ENCODE results near the gene YTHDF1. TPM values are rescaled to one million over a fixed set of nuclear protein-coding genes. Genes with fewer than 3 reads are reported as not detected.
A peak's percentile ranks its signal among the peaks of the same experiment; 100 is the strongest.

YTHDF1 gene
- total RNA-seq, 1 experiment from 2014 or later: 36.0 TPM

GRCh38 chr20:63192721-63193120, 23.2 kb downstream of the YTHDF1 start:
- H3K27me3 ChIP-seq (ENCODE audit: control insufficient read depth, insufficient read depth, low read length): no peaks in the 10 kb centered on the region
- DNase-seq: no peak
- no peak overlapping the region for H3K4me3 ChIP-seq (ENCODE audit: insufficient read depth, low read depth, low read length)
- H3K36me3 ChIP-seq (replicated peaks; ENCODE audit: control insufficient read depth, insufficient read depth, low read length): peaks cover 6% of the 10 kb centered on the region; the same call in 1 of the 2 replicates

- Histone ChIP-seq H3K27me3 (ENCODE audit: control insufficient read depth, insufficient read depth, low read length) (no peaks in the 10 kb centered on the region), H3K4me3 (ENCODE audit: insufficient read depth, low read depth, low read length) (no peak overlapping the region), H3K36me3 (replicated peaks; ENCODE audit: control insufficient read depth, insufficient read depth, low read length) (peaks cover 4% of the 10 kb centered on the region; the same call in 1 of the 2 replicates)
- DNase-seq: no peak
Measured at GRCh38 chr20:63191400-63191799, 24.5 kb downstream of the YTHDF1 start.

GRCh38 chr20:63190828-63191227, 25.1 kb downstream of the YTHDF1 start:
- DNase-seq: peak; percentile 65
- no peak overlapping the region for H3K4me3 ChIP-seq (ENCODE audit: insufficient read depth, low read depth, low read length)

GRCh38 chr20:63189846-63190559, 25.9 kb downstream of the YTHDF1 start:
- H3K36me3 ChIP-seq (replicated peaks; ENCODE audit: control insufficient read depth, insufficient read depth, low read length): no peaks in the 10 kb centered on the region

More at GRCh38 chr20:63190828-63191227, 25.1 kb downstream of the YTHDF1 start:
- H3K36me3 ChIP-seq (replicated peaks; ENCODE audit: control insufficient read depth, insufficient read depth, low read length): peaks cover 4% of the 10 kb centered on the region; the same call in 1 of the 2 replicates
- no peaks in the 10 kb centered on the region for H3K27me3 ChIP-seq (ENCODE audit: control insufficient read depth, insufficient read depth, low read length)

GRCh38 chr20:63189322-63189642, 26.6 kb downstream of the YTHDF1 start:
- Histone ChIP-seq H3K36me3 (replicated peaks; ENCODE audit: control insufficient read depth, insufficient read depth, low read length) (no peaks in the 10 kb centered on the region), H3K4me3 (ENCODE audit: insufficient read depth, low read depth, low read length) (no peak overlapping the region), H3K27me3 (ENCODE audit: control insufficient read depth, insufficient read depth, low read length) (no peaks in the 10 kb centered on the region)
- no peak for DNase-seq

More at GRCh38 chr20:63189846-63190559, 25.9 kb downstream of the YTHDF1 start:
- DNase-seq: no peak
- Histone ChIP-seq H3K27me3 (ENCODE audit: control insufficient read depth, insufficient read depth, low read length) (no peaks in the 10 kb centered on the region), H3K4me3 (ENCODE audit: insufficient read depth, low read depth, low read length) (no peak overlapping the region)

- Histone ChIP-seq H3K27me3 (ENCODE audit: control insufficient read depth, insufficient read depth, low read length) (no peaks in the 10 kb centered on the region), H3K4me3 (ENCODE audit: insufficient read depth, low read depth, low read length) (no peak overlapping the region), H3K36me3 (replicated peaks; ENCODE audit: control insufficient read depth, insufficient read depth, low read length) (no peaks in the 10 kb centered on the region)
- no peak for DNase-seq
Measured at GRCh38 chr20:63188641-63189321, 27.1 kb downstream of the YTHDF1 start.

GRCh38 chr20:63188159-63188442, 27.8 kb downstream of the YTHDF1 start:
- no peaks in the 10 kb centered on the region for H3K36me3 ChIP-seq (replicated peaks; ENCODE audit: control insufficient read depth, insufficient read depth, low read length)
- H3K27me3 ChIP-seq (ENCODE audit: control insufficient read depth, insufficient read depth, low read length): no peaks in the 10 kb centered on the region
- peak; percentile 65 for DNase-seq
- no peak overlapping the region for H3K4me3 ChIP-seq (ENCODE audit: insufficient read depth, low read depth, low read length)

GRCh38 chr20:63187338-63188158, 28.4 kb downstream of the YTHDF1 start:
- Histone ChIP-seq H3K27me3 (ENCODE audit: control insufficient read depth, insufficient read depth, low read length) (no peaks in the 10 kb centered on the region), H3K36me3 (replicated peaks; ENCODE audit: control insufficient read depth, insufficient read depth, low read length) (no peaks in the 10 kb centered on the region), H3K4me3 (ENCODE audit: insufficient read depth, low read depth, low read length) (no peak overlapping the region)
- peak; percentile 58 for DNase-seq

GRCh38 chr20:63186528-63187316, 29.2 kb downstream of the YTHDF1 start:
- no peaks in the 10 kb centered on the region for H3K27me3 ChIP-seq (ENCODE audit: control insufficient read depth, insufficient read depth, low read length)
- peak; percentile 65 for DNase-seq
- H3K36me3 ChIP-seq (replicated peaks; ENCODE audit: control insufficient read depth, insufficient read depth, low read length): no peaks in the 10 kb centered on the region
- no peak overlapping the region for H3K4me3 ChIP-seq (ENCODE audit: insufficient read depth, low read depth, low read length)

GRCh38 chr20:63186084-63186483, 29.8 kb downstream of the YTHDF1 start:
- Histone ChIP-seq H3K4me3 (ENCODE audit: insufficient read depth, low read depth, low read length) (no peak overlapping the region), H3K27me3 (ENCODE audit: control insufficient read depth, insufficient read depth, low read length) (no peaks in the 10 kb centered on the region), H3K36me3 (replicated peaks; ENCODE audit: control insufficient read depth, insufficient read depth, low read length) (no peaks in the 10 kb centered on the region)
- DNase-seq: no peak

GRCh38 chr20:63185215-63185796, 30.6 kb downstream of the YTHDF1 start:
- no peak for DNase-seq
- no peaks in the 10 kb centered on the region for H3K27me3 ChIP-seq (ENCODE audit: control insufficient read depth, insufficient read depth, low read length)
- H3K4me3 ChIP-seq (ENCODE audit: insufficient read depth, low read depth, low read length): no peak overlapping the region
- H3K36me3 ChIP-seq (replicated peaks; ENCODE audit: control insufficient read depth, insufficient read depth, low read length): no peaks in the 10 kb centered on the region

- H3K36me3 ChIP-seq (replicated peaks; ENCODE audit: control insufficient read depth, insufficient read depth, low read length): no peaks in the 10 kb centered on the region
- no peak overlapping the region for H3K4me3 ChIP-seq (ENCODE audit: insufficient read depth, low read depth, low read length)
- peaks cover 3% of the 10 kb centered on the region; the same call in 1 of the 2 replicates for H3K27me3 ChIP-seq (ENCODE audit: control insufficient read depth, insufficient read depth, low read length)
- peak; percentile 93 for DNase-seq
Measured at GRCh38 chr20:63183422-63184146, 32.3 kb downstream of the YTHDF1 start.

- H3K4me3 ChIP-seq (ENCODE audit: insufficient read depth, low read depth, low read length): no peak overlapping the region
- H3K27me3 ChIP-seq (ENCODE audit: control insufficient read depth, insufficient read depth, low read length): peaks cover 7% of the 10 kb centered on the region
- DNase-seq: no peak
- no peaks in the 10 kb centered on the region for H3K36me3 ChIP-seq (replicated peaks; ENCODE audit: control insufficient read depth, insufficient read depth, low read length)
Measured at GRCh38 chr20:63182946-63183415, 33.0 kb downstream of the YTHDF1 start.
